ENCODE measurements around the gene APOL4. TPM values are rescaled to one million over a fixed set of nuclear protein-coding genes. Genes with fewer than 3 reads are reported as not detected.
"Not testable (repeated sequence)": the region's sequence is repeated elsewhere in the genome, so short reads cannot be mapped to it uniquely, and the experiment has no call there.

APOL4 gene
- total and polyA plus RNA-seq, 2 of the 4 experiments (the other 2 are of a cell fraction) = 0.07 TPM; not detected in 1

- H4K20me1 ChIP-seq (ENCODE audit: insufficient read depth, low read length); POLR2A ChIA-PET (ENCODE audit: unreplicated experiment); H3K36me3 ChIP-seq (ENCODE audit: control insufficient read depth, insufficient read depth, low read length); H2BK5ac ChIP-seq (ENCODE audit: low read depth, low read length, poor library complexity, severe bottlenecking); H3K23ac ChIP-seq (ENCODE audit: low read depth, low read length); H3K27me3 ChIP-seq (ENCODE audit: control insufficient read depth, insufficient read depth, low read length); H2BK20ac ChIP-seq (ENCODE audit: low read depth, low read length); H2AFZ ChIP-seq (replicated peaks; ENCODE audit: low read length, poor library complexity); H3K79me1 ChIP-seq (ENCODE audit: low read depth in 1 of 2, low read length in 2 of 2); H4K91ac ChIP-seq (ENCODE audit: insufficient read depth, low read depth, low read length); in situ Hi-C loops (cut with MboI; ENCODE audit: low sequenced_read_pairs); H3K14ac ChIP-seq (replicated peaks; ENCODE audit: low read depth, low read length); BruUV-seq (replicated peaks); H3K9ac ChIP-seq (ENCODE audit: low read depth, low read length); H3K18ac ChIP-seq (ENCODE audit: low read depth, low read length); H2AK5ac ChIP-seq (ENCODE audit: low read depth, low read length); H4K5ac ChIP-seq (ENCODE audit: low read depth, low read length); H2BK120ac ChIP-seq (ENCODE audit: low read depth, low read length); H3K9me1 ChIP-seq (ENCODE audit: insufficient read depth, low read length); DNase-seq; dilution Hi-C loops (cut with HindIII; ENCODE audit: low sequenced_read_pairs, unreplicated experiment); H3K4me3 ChIP-seq (ENCODE audit: insufficient read depth, low read depth, low read length); H4K8ac ChIP-seq (ENCODE audit: low read depth in 2 of 2, low read length in 2 of 2); H3K27ac ChIP-seq (ENCODE audit: insufficient read depth, low read length); H3K56ac ChIP-seq (ENCODE audit: extremely low read depth, insufficient read depth, low read length); intact Hi-C loops (cut with micrococcal nuclease); H3K4me1 ChIP-seq (ENCODE audit: control insufficient read depth, insufficient read depth, low read length); ATAC-seq (ENCODE audit: low read depth); H3K9me3 ChIP-seq (ENCODE audit: control insufficient read depth, insufficient read depth, low read length); H3K4me2 ChIP-seq (ENCODE audit: low read depth, low read length); H3K4ac ChIP-seq (ENCODE audit: low read depth, low read length); CTCF ChIA-PET; H2BK15ac ChIP-seq (ENCODE audit: low read depth, low read length); H2AK9ac ChIP-seq (replicated peaks; ENCODE audit: low read depth, low read length, poor library complexity): not testable (repeated sequence)
- WGBS, 2 experiments (ENCODE audit: extremely low coverage in 2 of 2, insufficient read length in 1 of 2) = no CpG with 5 or more reads among the region's 7 CpGs
These were observed 1.8 kb upstream of the APOL4 start for GRCh38 chr22:36203441-36203840.

- BruUV-seq (replicated peaks); H3K4me1 ChIP-seq (ENCODE audit: control insufficient read depth, insufficient read depth, low read length); H2BK5ac ChIP-seq (ENCODE audit: low read depth, low read length, poor library complexity, severe bottlenecking); DNase-seq; H4K91ac ChIP-seq (ENCODE audit: insufficient read depth, low read depth, low read length); H3K9me3 ChIP-seq (ENCODE audit: control insufficient read depth, insufficient read depth, low read length); POLR2A ChIA-PET (ENCODE audit: unreplicated experiment); H3K23ac ChIP-seq (ENCODE audit: low read depth, low read length); in situ Hi-C loops (cut with MboI; ENCODE audit: low sequenced_read_pairs); dilution Hi-C loops (cut with HindIII; ENCODE audit: low sequenced_read_pairs, unreplicated experiment); H4K20me1 ChIP-seq (ENCODE audit: insufficient read depth, low read length); H2AK9ac ChIP-seq (replicated peaks; ENCODE audit: low read depth, low read length, poor library complexity); H3K4me3 ChIP-seq (ENCODE audit: insufficient read depth, low read depth, low read length); H3K9me1 ChIP-seq (ENCODE audit: insufficient read depth, low read length); H2BK20ac ChIP-seq (ENCODE audit: low read depth, low read length); H3K14ac ChIP-seq (replicated peaks; ENCODE audit: low read depth, low read length); H2BK120ac ChIP-seq (ENCODE audit: low read depth, low read length); H2AK5ac ChIP-seq (ENCODE audit: low read depth, low read length); H2BK15ac ChIP-seq (ENCODE audit: low read depth, low read length); H4K5ac ChIP-seq (ENCODE audit: low read depth, low read length); H4K8ac ChIP-seq (ENCODE audit: low read depth in 2 of 2, low read length in 2 of 2); ATAC-seq (ENCODE audit: low read depth); H3K4me2 ChIP-seq (ENCODE audit: low read depth, low read length); H3K4ac ChIP-seq (ENCODE audit: low read depth, low read length); H3K27me3 ChIP-seq (ENCODE audit: control insufficient read depth, insufficient read depth, low read length); H3K36me3 ChIP-seq (ENCODE audit: control insufficient read depth, insufficient read depth, low read length); H3K56ac ChIP-seq (ENCODE audit: extremely low read depth, insufficient read depth, low read length); H3K27ac ChIP-seq (ENCODE audit: insufficient read depth, low read length); H3K9ac ChIP-seq (ENCODE audit: low read depth, low read length); intact Hi-C loops (cut with micrococcal nuclease); H3K79me1 ChIP-seq (ENCODE audit: low read depth in 1 of 2, low read length in 2 of 2); H2AFZ ChIP-seq (replicated peaks; ENCODE audit: low read length, poor library complexity); H3K18ac ChIP-seq (ENCODE audit: low read depth, low read length): not testable (repeated sequence)
- CTCF ChIA-PET = interaction anchor here (1.4 kb wide), 1 partner anchor 36 kb away, joined by 3 read pairs; the partner anchor contains the start of gene APOL2
- 50% methylated on average over 2 of the region's 8 CpGs; no CpG with 5 or more reads in 1 of the 2 experiments for WGBS, 2 experiments (ENCODE audit: extremely low coverage in 2 of 2, insufficient read length in 1 of 2)
These were observed 1.3 kb upstream of the APOL4 start for GRCh38 chr22:36202906-36203305.
